IgD-negative memory B cell (primary cell): ENCODE measurements around the gene GGTLC2. TPM values are rescaled to one million over a fixed set of nuclear protein-coding genes. Genes with fewer than 3 reads are reported as not detected.
"Not testable (repeated sequence)": the region's sequence is repeated elsewhere in the genome, so short reads cannot be mapped to it uniquely, and the experiment has no call there.

Experiments
- H3K27ac Mint-ChIP-seq, 3 donors: one replicate each; pipeline ENCODE4 v1.8.0; 2020 to 2022; ENCODE audit warnings: mild to moderate bottlenecking in 3 of 3, mixed read lengths in 3 of 3, moderate library complexity in 1 of 3
- H3K27me3 Mint-ChIP-seq: one replicate; pipeline ENCODE4 v1.8.0; 2021; ENCODE audit warnings: mixed read lengths
- H3K36me3 Mint-ChIP-seq: one replicate; pipeline ENCODE4 v1.8.0; 2020; ENCODE audit warnings: mild to moderate bottlenecking, mixed read lengths
- H3K4me1 Mint-ChIP-seq, 3 donors: one replicate each; pipeline ENCODE4 v1.8.0; 2020 to 2022; ENCODE audit warnings: mixed read lengths in 3 of 3, mild to moderate bottlenecking in 1 of 3
- H3K4me3 Mint-ChIP-seq, 4 donors: one replicate each; pipeline ENCODE4 v1.8.0; 2020 to 2022; ENCODE audit warnings: mild to moderate bottlenecking in 4 of 4, mixed read lengths in 4 of 4, moderate library complexity in 3 of 4
- H3K9me3 Mint-ChIP-seq, 3 donors: one replicate each; pipeline ENCODE4 v1.8.0; 2020 to 2021; ENCODE audit warnings: mixed read lengths in 3 of 3, mild to moderate bottlenecking in 1 of 3
- polyA plus RNA-seq: library from polyadenylated mRNA; unstranded; fragments of 300-500 nt; fragmentation: Illumina TruSeq; gene quantifications from one replicate; pipeline ENCODE4 v1.2.3, GENCODE V29; 2021

Gene GGTLC2
- polyA plus RNA-seq, 1 donor from 2014 or later: not detected

- H3K9me3 Mint-ChIP-seq, H3K27me3 Mint-ChIP-seq, H3K4me3 Mint-ChIP-seq, H3K27ac Mint-ChIP-seq, H3K36me3 Mint-ChIP-seq: not testable (repeated sequence)
- peaks cover 2 to 10% (median 8%) of the 10 kb centered on the region in 3 donors for H3K4me1 Mint-ChIP-seq
Observed at GRCh38 chr22:22651593-22651992, 7.2 kb downstream of the GGTLC2 start.

GRCh38 chr22:22652102-22652501, 7.7 kb downstream of the GGTLC2 start:
- H3K4me1 Mint-ChIP-seq: peaks cover 2 to 13% (median 8%) of the 10 kb centered on the region in 3 donors
- H3K9me3 Mint-ChIP-seq, H3K36me3 Mint-ChIP-seq, H3K27ac Mint-ChIP-seq, H3K4me3 Mint-ChIP-seq, H3K27me3 Mint-ChIP-seq: not testable (repeated sequence)

- H3K27me3 Mint-ChIP-seq, H3K36me3 Mint-ChIP-seq, H3K9me3 Mint-ChIP-seq, H3K27ac Mint-ChIP-seq: not testable (repeated sequence)
- peak overlapping the region in 1 of 4 donors; percentile 54 for H3K4me3 Mint-ChIP-seq
- H3K4me1 Mint-ChIP-seq: peaks cover 2 to 13% (median 8%) of the 10 kb centered on the region in 3 donors
Observed at GRCh38 chr22:22652573-22652972, 8.2 kb downstream of the GGTLC2 start.

GRCh38 chr22:22653677-22654381, 9.4 kb downstream of the GGTLC2 start:
- peak overlapping the region in 2 of 4 donors; percentile 70 to 75 for H3K4me3 Mint-ChIP-seq
- not testable (repeated sequence) for H3K27me3 Mint-ChIP-seq, H3K36me3 Mint-ChIP-seq, H3K9me3 Mint-ChIP-seq
- H3K4me1 Mint-ChIP-seq: peaks cover 2 to 13% (median 8%) of the 10 kb centered on the region in 3 donors
- peak overlapping the region in 1 of 3 donors; percentile 80 for H3K27ac Mint-ChIP-seq

- no peaks in the 10 kb centered on the region for H3K36me3 Mint-ChIP-seq
- H3K9me3 Mint-ChIP-seq: no peaks in the 10 kb centered on the region
- H3K4me3 Mint-ChIP-seq: no peak overlapping the region
- H3K27me3 Mint-ChIP-seq: no peaks in the 10 kb centered on the region
- peaks cover 2 to 13% (median 8%) of the 10 kb centered on the region in 3 donors for H3K4me1 Mint-ChIP-seq
- no peak overlapping the region for H3K27ac Mint-ChIP-seq
Observed at GRCh38 chr22:22655452-22656290, 11.3 kb downstream of the GGTLC2 start.

GRCh38 chr22:22657712-22658111, 13.3 kb downstream of the GGTLC2 start:
- no peaks in the 10 kb centered on the region for H3K36me3 Mint-ChIP-seq
- H3K27me3 Mint-ChIP-seq: no peaks in the 10 kb centered on the region
- no peak overlapping the region for H3K27ac Mint-ChIP-seq
- peaks cover 2 to 14% (median 6%) of the 10 kb centered on the region in 3 donors for H3K4me1 Mint-ChIP-seq
- H3K9me3 Mint-ChIP-seq: no peaks in the 10 kb centered on the region
- no peak overlapping the region for H3K4me3 Mint-ChIP-seq

- no peak overlapping the region for H3K4me3 Mint-ChIP-seq
- H3K4me1 Mint-ChIP-seq: peaks cover 0 to 7% (median 2%) of the 10 kb centered on the region in 3 donors
- no peaks in the 10 kb centered on the region for H3K36me3 Mint-ChIP-seq
- no peaks in the 10 kb centered on the region for H3K27me3 Mint-ChIP-seq
- no peaks in the 10 kb centered on the region for H3K9me3 Mint-ChIP-seq
- no peak overlapping the region for H3K27ac Mint-ChIP-seq
Observed at GRCh38 chr22:22661275-22661674, 16.9 kb downstream of the GGTLC2 start.

GRCh38 chr22:22662095-22662494, 17.7 kb downstream of the GGTLC2 start:
- Mint-ChIP-seq H3K9me3 (no peaks in the 10 kb centered on the region), H3K4me1 (peaks cover 3 to 4% (median 4%) of the 10 kb centered on the region in 3 donors), H3K27me3 (no peaks in the 10 kb centered on the region), H3K4me3 (no peak overlapping the region), H3K36me3 (no peaks in the 10 kb centered on the region), H3K27ac (peak overlapping the region in 1 of 3 donors; percentile 91)

- Mint-ChIP-seq H3K4me3 (no peak overlapping the region), H3K9me3 (no peaks in the 10 kb centered on the region), H3K4me1 (peaks cover 3 to 8% (median 8%) of the 10 kb centered on the region in 3 donors), H3K27ac (no peak overlapping the region), H3K27me3 (no peaks in the 10 kb centered on the region), H3K36me3 (no peaks in the 10 kb centered on the region)
Observed at GRCh38 chr22:22663861-22664800, 19.7 kb downstream of the GGTLC2 start.

- peaks cover 0 to 4% (median 0%) of the 10 kb centered on the region in 3 donors for H3K9me3 Mint-ChIP-seq
- peaks cover 2% of the 10 kb centered on the region for H3K36me3 Mint-ChIP-seq
- H3K4me1 Mint-ChIP-seq: peaks cover 8% of the 10 kb centered on the region in 3 donors
- peak overlapping the region in 1 of 3 donors; percentile 64 for H3K27ac Mint-ChIP-seq
- H3K27me3 Mint-ChIP-seq: no peaks in the 10 kb centered on the region
- H3K4me3 Mint-ChIP-seq: no peak overlapping the region
Observed at GRCh38 chr22:22666307-22667091, 22.1 kb downstream of the GGTLC2 start.

GRCh38 chr22:22667966-22668880, 23.8 kb downstream of the GGTLC2 start:
- peak overlapping the region in 2 of 4 donors; percentile 47 to 65 for H3K4me3 Mint-ChIP-seq
- H3K36me3 Mint-ChIP-seq: peaks cover 2% of the 10 kb centered on the region
- no peaks in the 10 kb centered on the region for H3K27me3 Mint-ChIP-seq
- H3K4me1 Mint-ChIP-seq: peaks cover 5 to 10% (median 8%) of the 10 kb centered on the region in 3 donors
- no peak overlapping the region for H3K27ac Mint-ChIP-seq
- peaks cover 0 to 4% (median 0%) of the 10 kb centered on the region in 3 donors for H3K9me3 Mint-ChIP-seq

- Mint-ChIP-seq H3K9me3 (peaks cover 0 to 4% (median 0%) of the 10 kb centered on the region in 3 donors), H3K4me1 (peaks cover 5 to 10% (median 8%) of the 10 kb centered on the region in 3 donors), H3K27ac (no peak overlapping the region), H3K36me3 (peaks cover 2% of the 10 kb centered on the region), H3K4me3 (no peak overlapping the region), H3K27me3 (peaks cover 2% of the 10 kb centered on the region)
Observed at GRCh38 chr22:22669093-22669492, 24.7 kb downstream of the GGTLC2 start.

- H3K4me1 Mint-ChIP-seq: peaks cover 5 to 10% (median 8%) of the 10 kb centered on the region in 3 donors
- peaks cover 4% of the 10 kb centered on the region for H3K27me3 Mint-ChIP-seq
- peaks cover 0 to 4% (median 0%) of the 10 kb centered on the region in 3 donors for H3K9me3 Mint-ChIP-seq
- H3K4me3 Mint-ChIP-seq: no peak overlapping the region
- H3K27ac Mint-ChIP-seq: no peak overlapping the region
- H3K36me3 Mint-ChIP-seq: peaks cover 2% of the 10 kb centered on the region
Observed at GRCh38 chr22:22670076-22670795, 25.8 kb downstream of the GGTLC2 start.
